ENCODE results near the gene KLHL18.
"Not testable (repeated sequence)": the region's sequence is repeated elsewhere in the genome, so short reads cannot be mapped to it uniquely, and the experiment has no call there.

The KLHL18 gene

DNA sequence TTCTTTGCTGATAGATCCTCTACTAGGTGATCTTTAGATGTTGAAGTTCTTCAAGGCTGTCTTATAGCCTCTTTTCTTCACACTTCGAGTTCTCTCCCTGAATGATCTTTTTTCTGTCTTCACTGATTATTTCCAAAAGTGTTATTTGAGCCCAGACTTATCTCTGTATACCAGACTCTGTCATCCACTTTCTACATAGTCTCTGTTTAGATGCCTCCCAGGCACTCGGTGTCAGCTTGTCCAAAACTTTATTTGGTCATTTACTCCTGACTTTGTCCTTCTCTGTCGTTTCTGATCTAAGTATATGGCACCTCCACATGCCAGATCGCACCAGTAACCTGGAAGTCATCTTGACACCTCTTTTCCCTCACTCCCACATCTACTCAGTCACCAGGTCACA is 27.6 kb downstream of the KLHL18 start:
- TF ChIP-seq, protein P1, sequence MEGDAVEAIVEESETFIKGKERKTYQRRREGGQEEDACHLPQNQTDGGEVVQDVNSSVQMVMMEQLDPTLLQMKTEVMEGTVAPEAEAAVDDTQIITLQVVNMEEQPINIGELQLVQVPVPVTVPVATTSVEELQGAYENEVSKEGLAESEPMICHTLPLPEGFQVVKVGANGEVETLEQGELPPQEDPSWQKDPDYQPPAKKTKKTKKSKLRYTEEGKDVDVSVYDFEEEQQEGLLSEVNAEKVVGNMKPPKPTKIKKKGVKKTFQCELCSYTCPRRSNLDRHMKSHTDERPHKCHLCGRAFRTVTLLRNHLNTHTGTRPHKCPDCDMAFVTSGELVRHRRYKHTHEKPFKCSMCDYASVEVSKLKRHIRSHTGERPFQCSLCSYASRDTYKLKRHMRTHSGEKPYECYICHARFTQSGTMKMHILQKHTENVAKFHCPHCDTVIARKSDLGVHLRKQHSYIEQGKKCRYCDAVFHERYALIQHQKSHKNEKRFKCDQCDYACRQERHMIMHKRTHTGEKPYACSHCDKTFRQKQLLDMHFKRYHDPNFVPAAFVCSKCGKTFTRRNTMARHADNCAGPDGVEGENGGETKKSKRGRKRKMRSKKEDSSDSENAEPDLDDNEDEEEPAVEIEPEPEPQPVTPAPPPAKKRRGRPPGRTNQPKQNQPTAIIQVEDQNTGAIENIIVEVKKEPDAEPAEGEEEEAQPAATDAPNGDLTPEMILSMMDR (IDR thresholded peaks at IDR 0.05; ENCODE audit: insufficient read depth, low read length, poor library complexity, severe bottlenecking), result no peak
- Histone ChIP-seq H3K4me3 (replicated peaks; ENCODE audit: low read depth, low read length) (no peak overlapping the region), H3K27me3 (replicated peaks; ENCODE audit: control insufficient read depth, insufficient read depth, low read length) (no peaks in the 10 kb centered on the region), H3K36me3 (ENCODE audit: control insufficient read depth, insufficient read depth, low read length) (no peaks in the 10 kb centered on the region)
- DNase-seq (ENCODE audit: extremely low read depth, insufficient read length), result no peak

DNA sequence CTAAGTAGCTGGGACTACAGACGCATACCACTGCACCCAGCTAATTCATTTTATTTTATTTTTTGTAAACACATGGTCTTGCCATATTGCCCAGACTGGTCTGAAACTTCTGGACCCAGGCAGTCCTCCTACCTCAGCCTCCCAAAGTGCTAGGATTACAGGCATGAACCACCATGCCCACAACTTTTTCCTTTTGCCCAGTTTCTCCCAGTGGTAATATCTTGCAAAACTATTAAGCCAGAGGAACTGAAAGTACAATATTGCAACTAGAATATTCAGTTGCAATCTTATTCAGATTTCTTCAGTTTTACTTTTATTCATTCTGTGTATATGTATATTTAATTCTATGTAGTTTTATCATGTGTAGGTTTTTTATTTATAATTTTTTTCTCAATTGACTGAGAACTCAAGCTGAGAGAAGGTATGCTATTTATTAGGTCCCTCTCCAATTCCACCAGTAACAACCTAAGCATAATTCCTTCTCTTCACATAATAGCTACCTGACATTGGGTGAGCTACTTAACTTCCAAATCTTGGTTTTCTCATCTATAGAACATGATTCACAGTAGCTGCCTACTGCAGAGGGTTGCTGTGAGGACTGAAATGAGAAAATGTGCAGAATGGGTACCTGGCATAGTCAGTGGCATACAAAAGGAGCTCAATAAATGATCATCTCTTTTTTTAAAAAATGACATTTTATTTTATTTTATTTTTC is 30.8 kb downstream of the KLHL18 start:
- Histone ChIP-seq H3K4me3 (replicated peaks; ENCODE audit: low read depth, low read length) (no peak overlapping the region), H3K36me3 (ENCODE audit: control insufficient read depth, insufficient read depth, low read length) (no peaks in the 10 kb centered on the region; the same call in 1 of the 2 replicates), H3K27me3 (replicated peaks; ENCODE audit: control insufficient read depth, insufficient read depth, low read length) (no peaks in the 10 kb centered on the region)
- DNase-seq (ENCODE audit: extremely low read depth, insufficient read length), result no peak
- TF ChIP-seq, protein P1 (IDR thresholded peaks at IDR 0.05; ENCODE audit: insufficient read depth, low read length, poor library complexity, severe bottlenecking), result no peak

DNA sequence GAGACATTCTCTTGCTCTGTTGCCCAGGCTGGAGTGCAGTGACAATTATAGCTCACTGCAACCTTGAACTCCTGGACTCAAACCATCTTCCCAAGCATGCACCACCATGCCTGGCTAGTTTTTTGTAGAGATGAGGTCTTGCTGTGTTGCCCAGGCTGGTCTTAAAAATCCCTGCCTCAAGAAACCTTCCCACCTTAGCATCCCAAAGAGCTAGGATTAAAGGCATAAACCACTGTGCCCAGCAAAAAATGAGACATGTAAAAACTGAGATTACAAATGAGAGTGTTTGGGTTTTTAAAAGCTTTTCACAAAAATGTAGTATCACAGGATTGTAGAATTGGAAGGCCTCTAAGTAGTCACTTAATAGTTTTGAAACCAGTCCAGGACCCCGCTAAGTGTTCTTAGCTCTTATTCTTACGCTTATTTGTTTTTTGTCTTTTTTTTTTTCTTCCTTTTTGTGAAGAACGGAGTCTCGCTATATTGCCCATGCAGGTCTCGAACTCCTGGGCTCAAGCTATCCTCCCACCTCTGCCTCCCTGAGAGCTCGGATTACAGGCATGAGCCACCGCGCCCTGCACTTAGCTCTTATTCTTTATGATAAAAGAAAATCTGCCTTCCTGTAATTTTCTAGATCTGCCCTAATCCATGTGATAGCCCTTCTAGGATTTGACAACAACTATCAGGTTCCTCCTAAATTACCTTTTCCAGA is 31.5 kb downstream of the KLHL18 start:
- Histone ChIP-seq H3K36me3 (ENCODE audit: control insufficient read depth, insufficient read depth, low read length) (no peaks in the 10 kb centered on the region; the same call in 1 of the 2 replicates), H3K4me3 (replicated peaks; ENCODE audit: low read depth, low read length) (no peak overlapping the region), H3K27me3 (replicated peaks; ENCODE audit: control insufficient read depth, insufficient read depth, low read length) (no peaks in the 10 kb centered on the region)
- TF ChIP-seq, protein P1 (IDR thresholded peaks at IDR 0.05; ENCODE audit: insufficient read depth, low read length, poor library complexity, severe bottlenecking), result no peak
- DNase-seq (ENCODE audit: extremely low read depth, insufficient read length), result no peak

DNA sequence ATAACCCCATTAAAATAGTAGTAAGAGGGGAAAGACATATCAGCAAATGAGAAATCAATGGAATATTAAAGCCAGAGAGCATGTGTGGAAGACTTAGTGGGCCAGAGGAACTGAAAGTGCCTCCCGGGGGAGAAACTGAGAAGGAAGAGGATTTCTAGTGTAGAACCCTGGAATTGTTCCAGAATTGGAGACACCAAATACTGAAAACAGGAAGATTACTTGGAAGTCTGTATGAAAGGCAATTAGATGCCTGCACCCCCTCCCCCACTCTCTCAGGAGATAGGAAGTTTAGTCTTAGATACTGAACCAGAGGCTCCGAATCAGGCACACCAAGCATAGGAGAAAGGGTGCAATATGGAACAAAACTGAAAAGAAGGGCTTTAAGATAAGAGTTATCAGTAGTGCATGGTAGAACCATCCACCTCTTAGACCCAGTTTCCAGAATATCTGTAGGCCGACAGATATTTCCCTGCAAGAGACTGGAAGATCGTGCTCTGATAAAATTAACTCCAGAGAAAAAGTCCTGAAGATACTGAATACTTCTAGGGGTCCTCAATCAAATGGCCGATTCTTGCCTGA is 32.4 kb downstream of the KLHL18 start:
- no peak overlapping the region for H3K4me3 ChIP-seq (replicated peaks; ENCODE audit: low read depth, low read length)
- no peaks in the 10 kb centered on the region for H3K27me3 ChIP-seq (replicated peaks; ENCODE audit: control insufficient read depth, insufficient read depth, low read length)
- TF ChIP-seq, protein P1 (IDR thresholded peaks at IDR 0.05; ENCODE audit: insufficient read depth, low read length, poor library complexity, severe bottlenecking), result no peak
- H3K36me3 ChIP-seq (ENCODE audit: control insufficient read depth, insufficient read depth, low read length), result peaks cover 2% of the 10 kb centered on the region; the same call in 1 of the 2 replicates
- no peak for DNase-seq (ENCODE audit: extremely low read depth, insufficient read length)

DNA sequence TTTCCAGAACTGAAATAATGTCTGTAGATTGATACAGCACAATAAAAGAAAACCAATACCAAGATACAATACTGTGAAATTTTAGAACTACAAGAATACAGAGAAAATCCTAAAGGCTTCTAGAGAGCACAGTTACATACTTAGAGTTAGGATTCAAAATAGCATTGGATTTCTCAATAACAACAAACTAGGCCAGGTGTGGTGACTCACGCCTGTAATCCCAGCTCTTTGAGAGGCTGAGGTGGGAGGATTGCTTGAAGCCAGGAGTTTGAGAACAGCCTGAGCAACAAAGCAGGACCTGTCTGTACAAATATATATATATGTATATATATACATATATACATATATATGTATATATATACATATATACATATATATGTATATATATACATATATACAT is 33.4 kb downstream of the KLHL18 start:
- not testable (repeated sequence) for H3K4me3 ChIP-seq (replicated peaks; ENCODE audit: low read depth, low read length); DNase-seq (ENCODE audit: extremely low read depth, insufficient read length); H3K36me3 ChIP-seq (ENCODE audit: control insufficient read depth, insufficient read depth, low read length); H3K27me3 ChIP-seq (replicated peaks; ENCODE audit: control insufficient read depth, insufficient read depth, low read length)

DNA sequence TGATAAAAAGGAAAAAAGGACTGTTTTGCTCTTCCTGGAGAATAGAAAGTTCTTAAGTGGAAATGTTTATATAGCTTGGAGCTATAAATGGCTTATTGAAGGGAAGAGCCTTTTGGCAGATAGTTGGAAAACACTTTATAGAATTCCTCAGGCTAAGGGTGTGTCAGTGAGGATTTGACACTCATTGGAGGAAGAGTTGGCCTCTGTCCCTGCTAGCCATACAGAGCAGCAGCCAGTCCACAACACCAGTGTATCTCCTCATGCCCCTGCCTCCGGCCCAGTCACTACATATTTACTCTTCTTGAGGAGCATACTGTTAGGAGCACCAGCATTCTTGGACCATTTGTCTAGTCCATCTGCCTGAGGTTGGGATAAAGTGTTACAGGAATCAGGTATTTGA is 36.2 kb downstream of the KLHL18 start:
- no peaks in the 10 kb centered on the region for H3K27me3 ChIP-seq (replicated peaks; ENCODE audit: control insufficient read depth, insufficient read depth, low read length)
- no peak for DNase-seq (ENCODE audit: extremely low read depth, insufficient read length)
- no peak overlapping the region for H3K4me3 ChIP-seq (replicated peaks; ENCODE audit: low read depth, low read length)
- peaks cover 16% of the 10 kb centered on the region for H3K36me3 ChIP-seq (ENCODE audit: control insufficient read depth, insufficient read depth, low read length)
- TF ChIP-seq, protein P1 (IDR thresholded peaks at IDR 0.05; ENCODE audit: insufficient read depth, low read length, poor library complexity, severe bottlenecking), result no peak
